OCI-LY7 (cell line): Measurements from ENCODE around the gene C2CD3. TPM values are rescaled to one million over a fixed set of nuclear protein-coding genes. Genes with fewer than 3 reads are reported as not detected.

ENCODE experiments used
- BruUV-seq: library from RNA; stranded (reverse); fragments of 400-500 nt; replicated peaks from 2 replicates; lab custom pipeline; 2021; lab: Mats Ljungman, UMichigan
- CTCF ChIA-PET: fragments of 300-600 bp; sonication (Branson Sonifier 250); formaldehyde crosslinking; loops from one replicate; lab custom pipeline; 2022; ENCODE audit warnings: antibody characterized with exemption; ENCODE audit not compliant: unreplicated experiment; lab: Charles Lee
- POLR2A ChIA-PET: fragments of 300-600 bp; sonication (Branson Sonifier 250); formaldehyde crosslinking; loops from one replicate; lab custom pipeline; 2022; ENCODE audit warnings: antibody characterized with exemption; lab: Charles Lee
- DNase-seq: peaks from one replicate; pipeline ENCODE4 v3.0.0-alpha.2; 2015; ENCODE audit warnings: low spot score
- H2AFZ ChIP-seq: fragments of 200-600 bp; sonication (generic), shearing (Covaris generic); 2 replicates; pipeline ENCODE4 v1.6.1; 2014; ENCODE audit warnings: mild to moderate bottlenecking, antibody characterized with exemption, low read length, moderate library complexity
- H3K27ac ChIP-seq: fragments of 200-600 bp; sonication (generic); 2 replicates; pipeline ENCODE4 v1.5.1; 2014; ENCODE audit warnings: mixed run types, low read depth, mild to moderate bottlenecking, moderate library complexity, low read length, inconsistent platforms; ENCODE audit not compliant: poor library complexity, severe bottlenecking
- H3K36me3 ChIP-seq: fragments of 200-600 bp; sonication (generic); 2 replicates; pipeline ENCODE4 v1.6.1; 2014; ENCODE audit warnings: mild to moderate bottlenecking, antibody characterized with exemption, low read length, moderate library complexity, mixed read lengths; ENCODE audit not compliant: insufficient read depth
- H3K4me1 ChIP-seq: fragments of 200-600 bp; sonication (generic); 2 replicates; pipeline ENCODE4 v1.5.1; 2014; ENCODE audit warnings: mild to moderate bottlenecking, low read length; ENCODE audit not compliant: insufficient read depth, poor library complexity, severe bottlenecking
- H3K4me2 ChIP-seq: fragments of 200-600 bp; sonication (generic); 2 replicates; pipeline ENCODE4 v1.6.1; 2014; ENCODE audit warnings: mild to moderate bottlenecking, low read length
- H3K4me3 ChIP-seq: fragments of 200-600 bp; sonication (generic); 2 replicates; pipeline ENCODE4 v1.5.1; 2014; ENCODE audit warnings: mild to moderate bottlenecking, low read depth, low read length; ENCODE audit not compliant: poor library complexity, severe bottlenecking
- H3K79me2 ChIP-seq: fragments of 200-600 bp; sonication (generic); 2 replicates; pipeline ENCODE4 v1.6.1; 2016; ENCODE audit warnings: low read depth, mild to moderate bottlenecking, low read length, moderate library complexity, mixed read lengths; ENCODE audit not compliant: insufficient read depth
- H3K9me2 ChIP-seq: fragments of 200-600 bp; sonication (generic); 2 replicates; pipeline ENCODE4 v1.6.1; 2016; ENCODE audit warnings: mild to moderate bottlenecking, low read length, mixed read lengths; ENCODE audit not compliant: insufficient read depth
- H3K9me3 ChIP-seq: fragments of 200-600 bp; sonication (generic); 2 replicates; pipeline ENCODE4 v1.6.1; 2014; ENCODE audit warnings: mild to moderate bottlenecking, mixed run types, low read length, mixed read lengths
- H4K20me1 ChIP-seq: fragments of 200-600 bp; sonication (generic); 2 replicates; pipeline ENCODE4 v1.6.1; 2014; ENCODE audit warnings: mild to moderate bottlenecking, antibody characterized with exemption, low read length, moderate library complexity, mixed read lengths; ENCODE audit not compliant: insufficient read depth
- EZH2phosphoT487 ChIP-seq: fragments of 200-600 bp; sonication (generic); IDR thresholded peaks from 2 replicates; pipeline ENCODE4 v1.6.1; 2018; ENCODE audit warnings: low read depth, borderline replicate concordance, mild to moderate bottlenecking, mixed run types, antibody characterized with exemption, low read length, moderate library complexity, mixed read lengths
- intact Hi-C: fragments of 100-400 bp; cut with micrococcal nuclease; formaldehyde crosslinking; loops from one replicate; pipeline ENCODE4 v1.10.0; 2022; ENCODE audit not compliant: unreplicated experiment
- total RNA-seq, 2 experiments: library from RNA; depleted of rRNA in 1 of 2; stranded (reverse); fragments of >200 nt in 1 of 2; shearing (Covaris generic) in 1 of 2; gene quantifications; 2 replicates each; pipeline ENCODE4 v1.2.3, GENCODE V29; 2014 to 2022
- TF ChIP-seq, protein P1 (sequence below): fragments of 200-600 bp; sonication (generic); conservative IDR thresholded peaks from 2 replicates; pipeline ENCODE4 v1.5.1; 2014; ENCODE audit warnings: mild to moderate bottlenecking, antibody characterized with exemption, low read length, moderate library complexity, mixed read lengths

C2CD3 gene
- total RNA-seq, 2 experiments from 2014 or later: 29.2 to 32.1 TPM

DNA sequence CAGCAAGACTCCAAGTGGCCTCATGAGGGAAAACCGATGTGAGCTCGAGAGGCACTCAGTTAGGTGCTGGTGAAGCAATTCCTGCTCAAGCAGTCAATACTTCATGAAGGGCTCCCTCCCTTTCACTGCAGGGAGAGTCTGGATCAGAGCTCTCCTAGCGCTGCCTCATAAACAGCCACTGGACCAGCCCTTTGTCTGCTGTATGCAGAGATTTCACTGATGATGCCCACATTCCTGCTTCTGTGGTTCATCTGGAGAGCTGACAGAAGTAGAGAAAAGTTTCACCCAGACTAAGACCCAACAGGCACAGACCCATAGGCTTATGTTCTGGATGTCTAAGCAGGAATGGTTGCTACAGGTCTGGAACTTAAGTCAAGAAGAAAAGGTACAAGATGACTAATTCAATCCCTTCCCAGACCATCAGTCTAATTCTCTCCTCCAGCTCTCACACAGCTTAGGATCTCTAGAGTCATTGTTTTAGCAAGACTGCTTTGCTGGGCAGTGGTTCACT, 192.2 kb downstream of the C2CD3 start:
- Histone ChIP-seq H2AFZ (no peak overlapping the region), H3K4me2 (peak overlapping the region; percentile 96), H4K20me1 (peaks cover 37% of the 10 kb centered on the region), H3K4me1 (peaks cover 46% of the 10 kb centered on the region), H3K27ac (peak overlapping the region; percentile 91), H3K4me3 (no peak overlapping the region), H3K9me2 (no peaks in the 10 kb centered on the region), H3K36me3 (peaks cover 83% of the 10 kb centered on the region), H3K79me2 (peaks cover 63% of the 10 kb centered on the region), H3K9me3 (no peaks in the 10 kb centered on the region)
- POLR2A ChIA-PET: interaction anchor here (0.9 to 6.4 kb wide), 3 partner anchors 9 to 19 kb away, joined by 4 to 46 read pairs (median 39); no protein-coding TSS in a partner anchor
- DNase-seq: no peak
- no peak for TF ChIP-seq EZH2phosphoT487
- TF ChIP-seq, protein P1, sequence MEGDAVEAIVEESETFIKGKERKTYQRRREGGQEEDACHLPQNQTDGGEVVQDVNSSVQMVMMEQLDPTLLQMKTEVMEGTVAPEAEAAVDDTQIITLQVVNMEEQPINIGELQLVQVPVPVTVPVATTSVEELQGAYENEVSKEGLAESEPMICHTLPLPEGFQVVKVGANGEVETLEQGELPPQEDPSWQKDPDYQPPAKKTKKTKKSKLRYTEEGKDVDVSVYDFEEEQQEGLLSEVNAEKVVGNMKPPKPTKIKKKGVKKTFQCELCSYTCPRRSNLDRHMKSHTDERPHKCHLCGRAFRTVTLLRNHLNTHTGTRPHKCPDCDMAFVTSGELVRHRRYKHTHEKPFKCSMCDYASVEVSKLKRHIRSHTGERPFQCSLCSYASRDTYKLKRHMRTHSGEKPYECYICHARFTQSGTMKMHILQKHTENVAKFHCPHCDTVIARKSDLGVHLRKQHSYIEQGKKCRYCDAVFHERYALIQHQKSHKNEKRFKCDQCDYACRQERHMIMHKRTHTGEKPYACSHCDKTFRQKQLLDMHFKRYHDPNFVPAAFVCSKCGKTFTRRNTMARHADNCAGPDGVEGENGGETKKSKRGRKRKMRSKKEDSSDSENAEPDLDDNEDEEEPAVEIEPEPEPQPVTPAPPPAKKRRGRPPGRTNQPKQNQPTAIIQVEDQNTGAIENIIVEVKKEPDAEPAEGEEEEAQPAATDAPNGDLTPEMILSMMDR: no peak
- no TSS peak for BruUV-seq
- intact Hi-C loops: no loop called here
- CTCF ChIA-PET: no interaction called here

DNA sequence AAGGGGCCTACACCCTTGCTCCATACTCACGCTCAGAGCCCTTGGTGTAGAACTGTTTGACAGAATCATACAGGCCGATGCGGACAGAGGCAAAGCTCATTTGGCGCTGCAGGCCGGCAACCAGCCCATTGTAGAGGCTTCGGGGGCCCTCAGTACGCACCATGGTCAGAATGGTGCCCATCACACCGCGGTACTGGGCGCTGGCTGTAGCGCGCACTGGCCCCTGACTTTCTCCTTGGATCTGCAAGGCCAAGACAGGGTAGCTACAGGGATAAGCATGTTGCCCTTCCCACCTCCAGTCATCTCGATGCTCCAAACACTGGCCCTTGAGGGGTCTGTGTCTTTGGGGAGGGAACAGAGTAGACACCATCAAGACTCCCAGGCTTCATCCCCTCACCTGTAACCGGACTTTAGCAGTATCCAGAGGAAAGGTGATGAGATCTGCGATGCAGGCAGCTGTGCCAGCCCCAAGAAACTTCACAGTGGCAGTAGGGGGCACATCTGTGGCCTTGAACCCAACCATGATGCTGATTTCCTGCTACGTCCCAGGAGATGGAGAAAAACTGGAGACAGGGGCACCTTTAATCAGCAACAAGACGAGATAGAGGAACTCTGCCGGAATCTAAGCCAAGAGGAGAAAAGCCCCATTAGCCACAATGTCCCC, 192.8 kb downstream of the C2CD3 start:
- peaks cover 37% of the 10 kb centered on the region for H4K20me1 ChIP-seq

More for the DNA sequence above, 192.8 kb downstream of the C2CD3 start:
- no peak for TF ChIP-seq EZH2phosphoT487
- TF ChIP-seq, protein P1: no peak
- no peak overlapping the region for H3K4me3 ChIP-seq
- H3K4me1 ChIP-seq: peaks cover 47% of the 10 kb centered on the region
- peaks cover 63% of the 10 kb centered on the region for H3K79me2 ChIP-seq
- CTCF ChIA-PET: no interaction called here
- BruUV-seq: no TSS peak
- DNase-seq: no peak
- no peak overlapping the region for H2AFZ ChIP-seq
- intact Hi-C loops: no loop called here
- H3K36me3 ChIP-seq: peaks cover 90% of the 10 kb centered on the region
- H3K4me2 ChIP-seq: peak overlapping the region; percentile 96; the same call in 1 of the 2 replicates
- no peaks in the 10 kb centered on the region for H3K9me3 ChIP-seq
- POLR2A ChIA-PET: interaction anchor here (0.9 kb wide), 1 partner anchor 8 kb away, joined by 4 read pairs; no protein-coding TSS in a partner anchor
- H3K9me2 ChIP-seq: no peaks in the 10 kb centered on the region
- no peak overlapping the region for H3K27ac ChIP-seq
